Keratinocyte (primary cell): ENCODE data around the gene TMEM132C. TPM values are rescaled to one million over a fixed set of nuclear protein-coding genes. Genes with fewer than 3 reads are reported as not detected.

Source experiments
- DNase-seq: peaks from one replicate; pipeline ENCODE4 v3.0.0-alpha.2; 2011; ENCODE audit warnings: low read depth, missing footprints, low spot score
- FAIRE-seq: peaks from 2 replicates; lab custom pipeline; 2011; peaks lifted over from hg19 to GRCh38; lab: Jason Lieb, UNC
- H2AFZ ChIP-seq: 2 replicates; pipeline ENCODE4 v1.6.0; 2012; ENCODE audit warnings: low read length, control low read depth, inconsistent platforms; ENCODE audit not compliant: control insufficient read depth
- H3K27ac ChIP-seq: 2 replicates; pipeline ENCODE4 v1.5.1; 2011; ENCODE audit warnings: low read length; ENCODE audit not compliant: control insufficient read depth, insufficient read depth
- H3K27me3 ChIP-seq: 3 replicates; pipeline ENCODE4 v1.6.0; 2011; ENCODE audit warnings: low read length; ENCODE audit not compliant: control insufficient read depth, insufficient read depth; ENCODE audit errors: extremely low read depth
- H3K36me3 ChIP-seq, 2 experiments: 2 replicates in 1 of 2; 3 replicates in 1 of 2; pipeline ENCODE4 v1.5.1; 2011; ENCODE audit warnings: low read length in 2 of 2, mild to moderate bottlenecking in 1 of 2; ENCODE audit not compliant: control insufficient read depth in 2 of 2, insufficient read depth in 2 of 2; ENCODE audit errors: extremely low read depth in 1 of 2
- H3K4me1 ChIP-seq: 3 replicates; pipeline ENCODE4 v1.5.1; 2011; ENCODE audit warnings: low read length; ENCODE audit not compliant: control insufficient read depth, insufficient read depth; ENCODE audit errors: extremely low read depth
- H3K4me2 ChIP-seq: 3 replicates; pipeline ENCODE4 v1.6.0; 2011; ENCODE audit warnings: low read depth, low read length; ENCODE audit not compliant: control insufficient read depth, insufficient read depth; ENCODE audit errors: extremely low read depth
- H3K4me3 ChIP-seq, 3 experiments: fragments of 200-600 bp in 1 of 3; sonication (generic) in 1 of 3; 2 replicates in 2 of 3; 3 replicates in 1 of 3; pipeline ENCODE4 v1.5.1; 2011 to 2016; ENCODE audit warnings: low read length in 3 of 3, mild to moderate bottlenecking in 3 of 3, control low read depth in 2 of 3, inconsistent platforms in 1 of 3, low read depth in 1 of 3, mixed read lengths in 1 of 3, mixed run types in 1 of 3, moderate library complexity in 1 of 3; ENCODE audit not compliant: control insufficient read depth in 2 of 3, insufficient read depth in 2 of 3; ENCODE audit errors: extremely low read depth in 1 of 3
- H3K79me2 ChIP-seq: 2 replicates; pipeline ENCODE4 v1.6.0; 2012; ENCODE audit warnings: low read length; ENCODE audit not compliant: control insufficient read depth, insufficient read depth
- H3K9ac ChIP-seq: 3 replicates; pipeline ENCODE4 v1.6.0; 2011; ENCODE audit warnings: low read length; ENCODE audit not compliant: control insufficient read depth, insufficient read depth; ENCODE audit errors: extremely low read depth
- H3K9me1 ChIP-seq: 3 replicates; pipeline ENCODE4 v1.6.0; 2011; ENCODE audit warnings: low read length; ENCODE audit not compliant: control insufficient read depth, insufficient read depth; ENCODE audit errors: extremely low read depth
- H3K9me3 ChIP-seq: 2 replicates; pipeline ENCODE4 v1.5.1; 2012; ENCODE audit warnings: low read depth, low read length; ENCODE audit not compliant: control insufficient read depth
- H4K20me1 ChIP-seq: 3 replicates; pipeline ENCODE4 v1.6.0; 2011; ENCODE audit warnings: low read length; ENCODE audit not compliant: control insufficient read depth, insufficient read depth; ENCODE audit errors: extremely low read depth
- EZH2 ChIP-seq: IDR thresholded peaks from one replicate; pipeline ENCODE4 v1.6.1; 2012; ENCODE audit warnings: inconsistent platforms, mild to moderate bottlenecking, low read length, moderate library complexity
- dilution Hi-C: fragments of 300-500 bp; cut with MboI; formaldehyde crosslinking; loops from one replicate; pipeline ENCODE4 v1.7.0; 2020; ENCODE audit warnings: low sequenced_read_pairs; ENCODE audit not compliant: extremely low pct_ligation_motif_present
- polyA plus RNA-seq, 5 experiments: library from polyadenylated mRNA; depleted of rRNA in 3 of 5; stranded (reverse) in 3 of 5; stranded (forward) in 1 of 5; unstranded in 1 of 5; fragments of >200 nt; gene quantifications; 1 replicate in 1 of 5; 2 replicates in 3 of 5; 3 replicates in 1 of 5; pipeline versions ENCODE4 v1.2.1 to v1.2.3, GENCODE V29; 2011 to 2012; ENCODE audit warnings: missing spikeins in 2 of 5, low read depth in 1 of 5, low replicate concordance in 1 of 5
- TF ChIP-seq, protein P1 (sequence below), 3 experiments: IDR thresholded peaks in 1 of 3; conservative IDR thresholded peaks in 1 of 3; optimal IDR thresholded peaks in 1 of 3; 2 replicates in 2 of 3; 3 replicates in 1 of 3; pipeline versions ENCODE3 to v1.5.1; 2011; ENCODE audit warnings: low read length in 3 of 3, mild to moderate bottlenecking in 3 of 3, moderate library complexity in 2 of 3, control low read depth in 1 of 3, inconsistent platforms in 1 of 3; ENCODE audit not compliant: insufficient read depth in 2 of 3; ENCODE audit errors: extremely low read depth in 1 of 3

The TMEM132C gene
- polyA plus RNA-seq, 1 donor (not counting 4 experiments of a cell fraction or from before 2014, with no cell fraction given), result not detected

- Histone ChIP-seq H3K4me2 (no peak overlapping the region), H3K27ac (no peak overlapping the region), H3K27me3 (no peaks in the 10 kb centered on the region), H3K9ac (no peak overlapping the region), H3K9me1 (no peaks in the 10 kb centered on the region), H3K4me1 (no peaks in the 10 kb centered on the region), H3K36me3 (no peaks in the 10 kb centered on the region), H3K9me3 (peaks cover 8% of the 10 kb centered on the region), H3K4me3 (no peak overlapping the region), H2AFZ (no peak overlapping the region), H4K20me1 (no peaks in the 10 kb centered on the region), H3K79me2 (no peaks in the 10 kb centered on the region)
- dilution Hi-C loops, result no loop called here
- FAIRE-seq (no peak), DNase-seq (no peak)
- TF ChIP-seq EZH2, result no peak
- TF ChIP-seq, protein P1, sequence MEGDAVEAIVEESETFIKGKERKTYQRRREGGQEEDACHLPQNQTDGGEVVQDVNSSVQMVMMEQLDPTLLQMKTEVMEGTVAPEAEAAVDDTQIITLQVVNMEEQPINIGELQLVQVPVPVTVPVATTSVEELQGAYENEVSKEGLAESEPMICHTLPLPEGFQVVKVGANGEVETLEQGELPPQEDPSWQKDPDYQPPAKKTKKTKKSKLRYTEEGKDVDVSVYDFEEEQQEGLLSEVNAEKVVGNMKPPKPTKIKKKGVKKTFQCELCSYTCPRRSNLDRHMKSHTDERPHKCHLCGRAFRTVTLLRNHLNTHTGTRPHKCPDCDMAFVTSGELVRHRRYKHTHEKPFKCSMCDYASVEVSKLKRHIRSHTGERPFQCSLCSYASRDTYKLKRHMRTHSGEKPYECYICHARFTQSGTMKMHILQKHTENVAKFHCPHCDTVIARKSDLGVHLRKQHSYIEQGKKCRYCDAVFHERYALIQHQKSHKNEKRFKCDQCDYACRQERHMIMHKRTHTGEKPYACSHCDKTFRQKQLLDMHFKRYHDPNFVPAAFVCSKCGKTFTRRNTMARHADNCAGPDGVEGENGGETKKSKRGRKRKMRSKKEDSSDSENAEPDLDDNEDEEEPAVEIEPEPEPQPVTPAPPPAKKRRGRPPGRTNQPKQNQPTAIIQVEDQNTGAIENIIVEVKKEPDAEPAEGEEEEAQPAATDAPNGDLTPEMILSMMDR (optimal IDR thresholded peaks at IDR 0.05 in 1 of 3, IDR thresholded peaks at IDR 0.05 in 1 of 3, conservative IDR thresholded peaks at IDR 0.05 in 1 of 3; ENCODE audit: extremely low read depth in 1 of 3, insufficient read depth in 2 of 3, low read length in 3 of 3), result no peak
Observed at GRCh38 chr12:128682548-128683275, 415.7 kb downstream of the TMEM132C start.

DNA sequence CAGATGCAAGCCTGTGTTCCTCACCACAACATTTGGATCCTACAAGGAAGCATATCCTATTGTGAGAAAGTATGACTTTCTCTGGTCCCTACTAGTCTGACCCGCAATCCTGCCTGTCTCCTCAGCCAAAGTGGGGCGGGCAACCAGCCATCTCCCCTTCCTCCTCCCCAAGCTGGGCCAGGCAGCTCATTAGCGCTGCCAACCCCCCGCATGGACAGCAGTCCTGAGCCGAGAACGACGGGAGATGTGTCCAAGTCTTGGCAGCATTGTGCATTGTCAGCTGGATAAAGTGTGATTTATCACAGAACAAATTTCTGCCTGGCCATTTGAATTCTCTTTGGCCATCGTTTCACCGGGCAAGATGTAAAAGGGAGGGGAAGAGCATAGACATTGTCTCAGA, 417.4 kb downstream of the TMEM132C start:
- no peak for FAIRE-seq

More for the DNA sequence above, 417.4 kb downstream of the TMEM132C start:
- H3K36me3 ChIP-seq, result no peaks in the 10 kb centered on the region
- H3K27ac ChIP-seq, result no peak overlapping the region
- no peak overlapping the region for H3K9ac ChIP-seq
- no peaks in the 10 kb centered on the region for H3K79me2 ChIP-seq
- no peak overlapping the region for H3K4me3 ChIP-seq
- no peak overlapping the region for H2AFZ ChIP-seq
- TF ChIP-seq, protein P1 (optimal IDR thresholded peaks at IDR 0.05 in 1 of 3, IDR thresholded peaks at IDR 0.05 in 1 of 3, conservative IDR thresholded peaks at IDR 0.05 in 1 of 3; ENCODE audit: extremely low read depth in 1 of 3, insufficient read depth in 2 of 3, low read length in 3 of 3), result no peak
- no peak for TF ChIP-seq EZH2
- peaks cover 10% of the 10 kb centered on the region for H3K9me3 ChIP-seq
- dilution Hi-C loops, result no loop called here
- H3K4me2 ChIP-seq, result no peak overlapping the region
- H3K4me1 ChIP-seq, result no peaks in the 10 kb centered on the region
- H3K9me1 ChIP-seq, result no peaks in the 10 kb centered on the region
- no peak for DNase-seq
- H4K20me1 ChIP-seq, result no peaks in the 10 kb centered on the region
- no peaks in the 10 kb centered on the region for H3K27me3 ChIP-seq
